Measurements from ENCODE around the gene RNF133. TPM values are rescaled to one million over a fixed set of nuclear protein-coding genes. Genes with fewer than 3 reads are reported as not detected.

Gene RNF133
- total RNA-seq, 1 experiment from 2014 or later, result 0.41 TPM

- Histone ChIP-seq H3K4me3 (no peak overlapping the region), H3K4me1 (replicated peaks; ENCODE audit: insufficient read depth) (peaks cover 9% of the 10 kb centered on the region), H3K36me3 (ENCODE audit: low read depth) (no peaks in the 10 kb centered on the region), H3F3A (ENCODE audit: insufficient read depth, low read depth) (no peaks in the 10 kb centered on the region), H3K9me3 (ENCODE audit: insufficient read depth, low read depth) (no peaks in the 10 kb centered on the region), H3K79me2 (ENCODE audit: low read depth) (no peaks in the 10 kb centered on the region), H3K27me3 (ENCODE audit: insufficient read depth, low read depth) (no peaks in the 10 kb centered on the region), H4K20me1 (ENCODE audit: insufficient read depth) (no peaks in the 10 kb centered on the region), H3K4me2 (no peak overlapping the region), H2AFZ (no peak overlapping the region), H3K27ac (no peak overlapping the region), H3K9me2 (ENCODE audit: insufficient read depth) (no peaks in the 10 kb centered on the region)
- POLR2A ChIA-PET (ENCODE audit: unreplicated experiment), result interaction anchor here (0.5 kb wide), 1 partner anchor 1635 kb away, joined by 3 read pairs; no protein-coding TSS in a partner anchor
- CTCF ChIA-PET, result no interaction called here
- no TSS peak for BruUV-seq (replicated peaks)
- intact Hi-C loops (cut with micrococcal nuclease; ENCODE audit: unreplicated experiment), result no loop called here
- TF ChIP-seq EZH2 (IDR thresholded peaks at IDR 0.05; ENCODE audit: low read depth), result no peak
- no peak for TF ChIP-seq CTCF (conservative IDR thresholded peaks at IDR 0.05)
- DNase-seq, result no peak
These were observed 21.8 kb downstream of the RNF133 start for GRCh38 chr7:122677149-122677548.

GRCh38 chr7:122676466-122676865 is 22.5 kb downstream of the RNF133 start:
- CTCF ChIA-PET, result no interaction called here
- no peak for DNase-seq
- BruUV-seq (replicated peaks), result no TSS peak
- no peaks in the 10 kb centered on the region for H4K20me1 ChIP-seq (ENCODE audit: insufficient read depth)
- no peaks in the 10 kb centered on the region for H3F3A ChIP-seq (ENCODE audit: insufficient read depth, low read depth)
- H3K4me2 ChIP-seq, result no peak overlapping the region
- peaks cover 9% of the 10 kb centered on the region for H3K4me1 ChIP-seq (replicated peaks; ENCODE audit: insufficient read depth)
- no peaks in the 10 kb centered on the region for H3K36me3 ChIP-seq (ENCODE audit: low read depth)
- no peaks in the 10 kb centered on the region for H3K27me3 ChIP-seq (ENCODE audit: insufficient read depth, low read depth)
- intact Hi-C loops (cut with micrococcal nuclease; ENCODE audit: unreplicated experiment), result no loop called here
- no peaks in the 10 kb centered on the region for H3K9me2 ChIP-seq (ENCODE audit: insufficient read depth)
- no peak overlapping the region for H3K27ac ChIP-seq
- H3K4me3 ChIP-seq, result no peak overlapping the region
- H3K9me3 ChIP-seq (ENCODE audit: insufficient read depth, low read depth), result no peaks in the 10 kb centered on the region
- POLR2A ChIA-PET (ENCODE audit: unreplicated experiment), result no interaction called here
- H3K79me2 ChIP-seq (ENCODE audit: low read depth), result no peaks in the 10 kb centered on the region
- TF ChIP-seq EZH2 (IDR thresholded peaks at IDR 0.05; ENCODE audit: low read depth), result no peak
- TF ChIP-seq CTCF (conservative IDR thresholded peaks at IDR 0.05), result no peak
- no peak overlapping the region for H2AFZ ChIP-seq

GRCh38 chr7:122675621-122676020 is 23.3 kb downstream of the RNF133 start:
- H3K27ac ChIP-seq, result no peak overlapping the region
- intact Hi-C loops (cut with micrococcal nuclease; ENCODE audit: unreplicated experiment), result no loop called here
- CTCF ChIA-PET, result no interaction called here
- POLR2A ChIA-PET (ENCODE audit: unreplicated experiment), result no interaction called here
- no peaks in the 10 kb centered on the region for H3F3A ChIP-seq (ENCODE audit: insufficient read depth, low read depth)
- H3K27me3 ChIP-seq (ENCODE audit: insufficient read depth, low read depth), result no peaks in the 10 kb centered on the region
- H3K9me3 ChIP-seq (ENCODE audit: insufficient read depth, low read depth), result no peaks in the 10 kb centered on the region
- H4K20me1 ChIP-seq (ENCODE audit: insufficient read depth), result no peaks in the 10 kb centered on the region
- TF ChIP-seq EZH2 (IDR thresholded peaks at IDR 0.05; ENCODE audit: low read depth) (no peak), CTCF (conservative IDR thresholded peaks at IDR 0.05) (no peak)
- H3K36me3 ChIP-seq (ENCODE audit: low read depth), result no peaks in the 10 kb centered on the region
- H3K9me2 ChIP-seq (ENCODE audit: insufficient read depth), result no peaks in the 10 kb centered on the region
- no peak for DNase-seq
- BruUV-seq (replicated peaks), result no TSS peak
- H3K4me1 ChIP-seq (replicated peaks; ENCODE audit: insufficient read depth), result peaks cover 9% of the 10 kb centered on the region
- no peak overlapping the region for H2AFZ ChIP-seq
- H3K4me3 ChIP-seq, result no peak overlapping the region
- H3K79me2 ChIP-seq (ENCODE audit: low read depth), result no peaks in the 10 kb centered on the region
- no peak overlapping the region for H3K4me2 ChIP-seq

Measured in PC-9 (cell line).